ENCODE results near the gene CCDC57.

GRCh38 chr17:82237746-82238471 lies 25.3 kb upstream of the CCDC57 start:
- TF ChIP-seq SMC3 (conservative IDR thresholded peaks at IDR 0.05; ENCODE audit: poor library complexity) (no peak), REST (IDR thresholded peaks at IDR 0.05; ENCODE audit: borderline replicate concordance) (no peak), CTCF (IDR thresholded peaks at IDR 0.05; ENCODE audit: poor library complexity, severe bottlenecking) (no peak), EP300 (conservative IDR thresholded peaks at IDR 0.05; ENCODE audit: poor library complexity, severe bottlenecking) (no peak), TAF1 (IDR thresholded peaks at IDR 0.05; ENCODE audit: low read depth) (no peak), POLR2AphosphoS5 (IDR thresholded peaks at IDR 0.05) (no peak), RAD21 (conservative IDR thresholded peaks at IDR 0.05) (no peak), EZH2 (IDR thresholded peaks at IDR 0.05; ENCODE audit: borderline replicate concordance, insufficient read depth, low read length, poor library complexity, severe bottlenecking) (no peak), MXI1 (conservative IDR thresholded peaks at IDR 0.05; ENCODE audit: poor library complexity, severe bottlenecking) (no peak)

All from neural cell (in vitro differentiated cells).